Epithelial cell of prostate (primary cell): Measurements from ENCODE around the gene FAM117B.
"Not testable (repeated sequence)": the region's sequence is repeated elsewhere in the genome, so short reads cannot be mapped to it uniquely, and the experiment has no call there.

Source experiments
- DNase-seq: peaks from one replicate; pipeline ENCODE4 v3.0.0-alpha.2; 2011; ENCODE audit warnings: low read depth, low spot score
- H3K27ac ChIP-seq: fragments of 450-650 bp; 2 replicates; pipeline ENCODE4 v1.5.1; 2017; ENCODE audit warnings: mild to moderate bottlenecking

The FAM117B gene

GRCh38 chr2:202635428-202636212 lies 851 bp downstream of the FAM117B start:
- peak overlapping the region; percentile 71 for H3K27ac ChIP-seq
- peak; percentile 20 for DNase-seq

DNA sequence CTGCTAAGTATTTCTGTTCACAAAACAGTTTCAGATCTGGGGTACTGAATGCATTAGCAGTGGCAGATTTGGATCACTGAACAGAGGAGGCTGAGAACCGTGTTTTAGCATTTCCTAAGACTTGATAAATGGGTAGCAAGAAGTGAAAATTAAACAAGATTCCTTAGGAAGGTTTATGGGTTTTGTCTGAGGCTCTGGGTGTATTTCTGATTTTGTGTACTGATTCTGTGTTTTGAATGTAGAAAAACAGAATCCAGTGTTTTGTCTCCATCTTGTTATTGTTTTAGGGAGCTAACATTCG lies 1.4 kb downstream of the FAM117B start:
- H3K27ac ChIP-seq, result peak overlapping the region; percentile 71
- DNase-seq, result no peak

- DNase-seq, result no peak
- no peak overlapping the region for H3K27ac ChIP-seq
These were observed 4.0 kb downstream of the FAM117B start for GRCh38 chr2:202638721-202639120.

- H3K27ac ChIP-seq, result no peak overlapping the region
- no peak for DNase-seq
These were observed 4.5 kb downstream of the FAM117B start for GRCh38 chr2:202639231-202639630.

DNA sequence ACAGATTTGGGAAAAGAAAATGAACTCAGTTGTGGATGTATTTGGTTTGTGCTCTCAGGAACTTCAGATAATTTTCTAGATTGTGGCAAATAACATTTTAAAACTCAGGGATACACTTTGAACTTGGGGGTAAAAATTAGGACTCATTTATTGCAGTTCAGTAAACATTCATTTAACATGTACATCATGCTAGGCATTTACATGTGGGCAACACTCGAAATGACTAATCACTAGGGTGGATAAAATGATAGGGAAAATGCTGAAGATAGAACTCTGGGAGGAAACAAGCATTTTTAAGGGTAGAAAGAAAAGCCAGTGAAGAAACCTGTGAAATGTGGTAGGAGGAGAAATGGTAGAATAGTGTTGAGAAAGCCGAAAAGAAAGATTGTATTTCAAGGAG lies 7.8 kb downstream of the FAM117B start:
- DNase-seq, result no peak
- no peak overlapping the region for H3K27ac ChIP-seq

- no peak overlapping the region for H3K27ac ChIP-seq
- DNase-seq, result no peak
These were observed 8.5 kb downstream of the FAM117B start for GRCh38 chr2:202643012-202643858.

DNA sequence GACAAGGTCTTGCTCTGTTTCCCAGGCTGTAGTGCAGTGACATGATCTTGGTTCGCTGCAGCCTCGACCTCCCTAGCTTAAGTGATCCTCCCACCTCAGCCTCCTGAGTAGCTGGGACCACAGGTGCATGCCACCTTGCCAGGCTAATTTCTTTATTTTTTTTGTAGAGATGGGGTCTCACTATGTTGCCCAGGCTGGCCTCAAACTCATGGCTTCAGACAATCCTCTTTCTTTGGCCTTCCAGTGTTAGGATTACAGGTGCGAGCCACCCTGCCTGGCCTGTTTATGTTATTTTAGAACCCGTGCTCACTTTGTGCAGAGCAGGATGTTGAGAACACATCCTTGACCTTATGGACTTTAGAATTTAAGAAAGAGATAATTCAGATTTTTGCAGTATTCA lies 17.4 kb downstream of the FAM117B start:
- no peak overlapping the region for H3K27ac ChIP-seq

GRCh38 chr2:202653890-202654289 lies 19.1 kb downstream of the FAM117B start:
- no peak overlapping the region for H3K27ac ChIP-seq
- DNase-seq, result no peak

More for the DNA sequence above, 17.4 kb downstream of the FAM117B start:
- DNase-seq, result no peak

DNA sequence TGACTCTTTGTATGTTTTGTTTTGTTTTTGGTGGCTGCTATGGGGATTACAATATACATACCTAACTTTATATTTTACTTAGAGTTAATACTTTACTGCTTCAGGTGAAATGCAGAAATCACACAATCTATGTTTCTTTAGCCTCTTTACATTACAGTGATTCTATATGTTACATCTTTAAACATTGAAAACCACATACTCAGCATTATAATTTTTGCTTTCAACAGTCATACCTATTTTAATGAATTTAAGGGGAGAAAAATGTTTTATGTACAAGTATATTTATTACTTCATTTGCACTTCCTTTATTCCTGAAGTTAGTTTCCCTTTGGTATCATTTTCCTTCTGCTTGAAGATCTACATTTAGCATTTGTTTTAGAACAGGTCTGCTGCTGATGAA lies 23.1 kb downstream of the FAM117B start:
- no peak for DNase-seq
- no peak overlapping the region for H3K27ac ChIP-seq

DNA sequence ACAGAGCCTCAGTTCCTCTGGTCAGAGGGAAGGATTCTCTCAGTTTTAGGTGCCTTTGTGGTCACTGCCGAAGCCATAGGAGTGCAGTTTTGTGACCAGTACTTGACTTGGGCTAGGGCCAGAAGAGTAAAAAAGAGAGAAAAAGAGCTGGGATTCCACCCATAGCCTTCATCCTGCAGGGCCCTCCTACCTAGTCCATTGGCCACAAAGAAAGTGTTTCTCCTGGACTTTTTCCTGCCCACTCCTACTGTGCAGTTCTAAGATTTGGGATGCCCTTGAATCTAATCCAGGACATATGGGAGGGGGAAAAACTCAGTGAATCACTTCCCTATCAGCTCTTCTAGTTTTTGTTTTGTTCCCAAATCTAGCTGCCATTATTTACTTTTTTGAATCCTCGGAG lies 26.0 kb downstream of the FAM117B start:
- H3K27ac ChIP-seq, result no peak overlapping the region

GRCh38 chr2:202669841-202670240 lies 35.1 kb downstream of the FAM117B start:
- no peak for DNase-seq
- H3K27ac ChIP-seq, result no peak overlapping the region

More for the DNA sequence above, 26.0 kb downstream of the FAM117B start:
- no peak for DNase-seq

DNA sequence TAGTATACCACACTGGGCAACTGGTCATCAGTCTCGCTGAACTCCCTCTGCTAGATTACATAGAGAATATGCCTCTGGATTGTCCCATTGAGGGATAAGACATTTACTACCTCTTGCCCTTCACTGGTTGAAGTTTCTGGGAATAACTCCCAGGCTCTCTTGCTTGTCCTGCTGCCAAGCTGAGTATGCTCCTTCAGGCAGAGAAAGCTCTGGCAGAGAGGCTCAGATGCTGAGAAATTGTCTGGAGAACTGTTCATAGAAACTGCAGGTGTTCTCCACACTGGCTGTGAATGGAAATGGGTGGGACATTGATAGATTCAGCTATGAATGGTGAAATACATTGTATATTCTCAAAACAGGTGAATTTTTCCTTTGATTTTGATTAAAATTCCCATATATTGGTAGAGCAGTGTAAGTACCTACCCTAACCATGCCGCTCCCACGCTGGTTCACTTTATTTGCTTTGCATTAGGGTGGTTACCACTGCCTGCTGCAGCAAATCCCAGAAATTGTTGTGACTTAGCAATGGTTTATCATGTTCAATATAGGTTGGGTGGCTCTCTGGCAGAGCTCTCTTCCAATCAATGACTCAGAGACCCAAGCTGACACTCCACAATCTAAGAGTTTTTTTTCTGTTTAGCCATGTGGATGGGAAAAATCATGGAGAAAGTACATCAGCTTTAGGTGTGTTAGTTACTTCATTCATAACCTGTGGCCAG lies 36.7 kb downstream of the FAM117B start:
- no peak for DNase-seq
- no peak overlapping the region for H3K27ac ChIP-seq

DNA sequence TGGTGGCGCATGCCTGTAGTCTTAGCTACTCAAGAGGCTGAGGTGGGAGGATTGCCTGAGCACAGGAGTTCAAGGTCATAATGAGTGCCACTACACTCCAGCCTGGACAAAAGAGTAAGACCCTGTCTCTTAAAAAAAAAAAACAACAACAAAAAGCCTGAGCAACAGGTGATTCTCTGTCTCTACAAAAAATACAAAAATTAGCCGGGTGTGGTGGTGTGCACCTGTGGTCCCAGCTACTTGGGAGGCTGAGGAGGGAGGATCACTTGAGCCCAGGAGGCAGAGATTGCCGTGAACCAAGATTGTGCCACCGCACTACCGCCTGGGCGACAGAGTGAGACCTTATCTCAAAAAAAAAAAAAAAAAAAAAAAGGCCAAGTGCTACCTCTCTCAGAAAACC lies 40.3 kb downstream of the FAM117B start:
- not testable (repeated sequence) for DNase-seq, H3K27ac ChIP-seq

GRCh38 chr2:202679980-202680379 lies 45.2 kb downstream of the FAM117B start:
- no peak for DNase-seq
- H3K27ac ChIP-seq, result no peak overlapping the region

DNA sequence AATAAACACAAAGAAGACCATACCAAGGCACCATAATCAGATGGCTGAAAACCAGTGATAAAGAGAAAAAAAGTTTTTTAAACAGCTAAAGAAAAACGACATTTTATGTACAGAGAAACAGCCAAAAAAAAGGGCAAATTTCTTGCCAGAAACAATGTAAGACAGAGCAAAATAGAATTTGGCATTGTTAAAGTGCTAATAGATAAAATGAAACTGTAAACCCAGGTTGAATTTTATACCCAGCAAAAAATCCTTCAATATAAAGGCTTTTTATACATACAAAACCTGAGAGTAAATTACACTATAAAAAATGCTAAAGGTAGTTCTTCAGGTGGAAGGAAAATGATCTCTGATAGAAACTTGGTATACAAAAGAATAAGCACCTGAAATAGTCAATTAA lies 45.7 kb downstream of the FAM117B start:
- no peak overlapping the region for H3K27ac ChIP-seq
- DNase-seq, result no peak

DNA sequence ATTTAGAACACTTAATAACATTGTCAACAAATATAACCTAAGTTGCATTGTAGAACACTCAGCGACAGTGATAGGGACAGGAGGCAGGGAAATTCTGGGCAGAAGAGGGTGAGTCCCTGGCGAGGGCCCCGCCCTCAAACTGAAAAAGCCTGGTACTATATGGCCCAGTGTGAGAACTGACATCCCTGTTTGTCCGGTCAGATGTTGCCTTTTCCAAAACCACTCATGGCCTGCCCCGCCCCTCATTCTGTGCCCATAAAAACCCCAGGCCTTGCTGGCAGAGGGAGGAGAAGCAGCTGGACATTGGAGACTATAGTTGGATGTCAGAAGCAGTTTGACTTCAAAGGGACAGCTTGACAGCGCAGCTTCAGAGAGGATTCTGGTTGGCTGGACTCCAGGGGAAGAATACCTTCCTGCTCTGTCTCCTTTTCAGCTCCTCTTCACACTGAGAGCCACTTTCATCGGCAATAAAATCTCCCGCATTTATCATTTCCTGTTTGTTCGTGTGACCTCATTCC lies 47.0 kb downstream of the FAM117B start:
- no peak for DNase-seq
- no peak overlapping the region for H3K27ac ChIP-seq

DNA sequence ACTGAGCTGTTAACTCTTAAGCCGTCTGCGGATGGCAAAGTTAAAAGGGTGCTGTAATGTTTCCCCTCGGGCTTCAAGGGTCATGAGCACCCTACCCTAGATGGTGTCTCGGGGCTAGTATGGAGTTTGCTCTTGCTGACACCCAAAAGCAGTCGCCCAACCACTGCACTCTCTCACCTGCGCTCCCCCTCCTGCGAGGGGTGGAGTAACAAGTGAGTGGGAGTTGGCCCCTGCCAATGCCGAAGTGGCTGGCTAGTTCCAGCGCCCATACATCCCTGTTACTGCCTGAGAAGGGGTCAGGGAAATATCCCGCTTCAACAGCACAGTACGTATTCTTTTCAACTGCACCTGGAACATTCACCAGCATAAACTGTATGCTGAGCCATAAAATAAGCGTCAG lies 47.5 kb downstream of the FAM117B start:
- DNase-seq, result no peak
- no peak overlapping the region for H3K27ac ChIP-seq

GRCh38 chr2:202687276-202687675 lies 52.5 kb downstream of the FAM117B start:
- DNase-seq, result no peak

GRCh38 chr2:202689459-202689858 lies 54.7 kb downstream of the FAM117B start:
- DNase-seq, result no peak
- no peak overlapping the region for H3K27ac ChIP-seq

More at GRCh38 chr2:202687276-202687675, 52.5 kb downstream of the FAM117B start:
- no peak overlapping the region for H3K27ac ChIP-seq

- no peak overlapping the region for H3K27ac ChIP-seq
- DNase-seq, result no peak
These were observed 55.1 kb downstream of the FAM117B start for GRCh38 chr2:202689898-202690297.
